H1 (cell line): ENCODE measurements around the gene PTF1A. TPM values are rescaled to one million over a fixed set of nuclear protein-coding genes. Genes with fewer than 3 reads are reported as not detected.
A peak's percentile ranks its signal among the peaks of the same experiment; 100 is the strongest.

ENCODE experiments used
- CTCF ChIA-PET: fragments of 300-600 bp; sonication (Branson Sonifier 250); formaldehyde crosslinking; loops from one replicate; lab custom pipeline; 2021; ENCODE audit not compliant: partially characterized antibody; lab: Charles Lee
- POLR2A ChIA-PET: fragments of 300-600 bp; sonication (Branson Sonifier 250); formaldehyde crosslinking; loops from one replicate; lab custom pipeline; 2021; ENCODE audit warnings: inconsistent platforms; ENCODE audit not compliant: partially characterized antibody; lab: Charles Lee
- DNase-seq, 2 experiments: peaks; one replicate each; pipeline versions ENCODE4 v3.0.0 to v3.0.0-alpha.2; 2010 to 2022; ENCODE audit warnings: low spot score in 2 of 2, low read depth in 1 of 2, mixed read lengths in 1 of 2
- FAIRE-seq: peaks from 2 replicates; lab custom pipeline; 2011; peaks lifted over from hg19 to GRCh38; lab: Jason Lieb, UNC
- H2AFZ ChIP-seq: 2 replicates; pipeline ENCODE4 v1.8.1; 2012; ENCODE audit warnings: low read length, inconsistent platforms
- H2AK5ac ChIP-seq: 2 replicates; pipeline ENCODE4 v1.6.1; 2013; ENCODE audit warnings: low read depth, low read length
- H2BK120ac ChIP-seq: replicated peaks from 2 replicates; pipeline ENCODE3; 2013; ENCODE audit warnings: low read depth, low read length, inconsistent platforms
- H2BK12ac ChIP-seq: 2 replicates; pipeline ENCODE4 v1.6.1; 2013; ENCODE audit warnings: low read depth, low read length
- H2BK15ac ChIP-seq: 2 replicates; pipeline ENCODE4 v1.6.1; 2013; ENCODE audit warnings: low read length
- H2BK20ac ChIP-seq: 2 replicates; pipeline ENCODE4 v1.6.1; 2013; ENCODE audit warnings: low read length
- H2BK5ac ChIP-seq: 2 replicates; pipeline ENCODE4 v1.6.1; 2013; ENCODE audit warnings: low read depth, low read length
- H3K14ac ChIP-seq: 2 replicates; pipeline ENCODE4 v1.6.1; 2013; ENCODE audit warnings: inconsistent platforms; ENCODE audit not compliant: insufficient read length
- H3K18ac ChIP-seq: 2 replicates; pipeline ENCODE4 v1.6.1; 2013; ENCODE audit warnings: low read length; ENCODE audit errors: extremely low read depth
- H3K23ac ChIP-seq: 2 replicates; pipeline ENCODE4 v1.6.1; 2013; ENCODE audit warnings: inconsistent platforms; ENCODE audit not compliant: insufficient read length
- H3K23me2 ChIP-seq: 2 replicates; pipeline ENCODE4 v1.6.1; 2013; ENCODE audit warnings: low read depth, low read length
- H3K27ac ChIP-seq: 2 replicates; pipeline ENCODE4 v1.6.1; 2011; ENCODE audit warnings: low read depth, low read length, inconsistent platforms
- H3K27me3 ChIP-seq, 4 experiments: replicated peaks in 1 of 4; 1 replicate in 1 of 4; 2 replicates in 3 of 4; pipeline versions ENCODE4 v1.6.1 to v1.8.1; 2011 to 2013; ENCODE audit warnings: low read length in 3 of 4, mild to moderate bottlenecking in 3 of 4, inconsistent platforms in 2 of 4, mixed read lengths in 2 of 4, moderate library complexity in 1 of 4; ENCODE audit not compliant: control insufficient read depth in 3 of 4, insufficient read depth in 3 of 4; ENCODE audit errors: extremely low read depth in 1 of 4
- H3K36me3 ChIP-seq, 4 experiments: 2 replicates each; pipeline versions ENCODE4 v1.6.1 to v1.8.1; 2011 to 2013; ENCODE audit warnings: mild to moderate bottlenecking in 4 of 4, low read length in 3 of 4, moderate library complexity in 2 of 4, control low read depth in 1 of 4, inconsistent platforms in 1 of 4; ENCODE audit not compliant: insufficient read depth in 4 of 4, control insufficient read depth in 2 of 4
- H3K4ac ChIP-seq: replicated peaks from 2 replicates; pipeline ENCODE3; 2013; ENCODE audit warnings: low read length, low read depth, mixed read lengths, inconsistent platforms; ENCODE audit not compliant: insufficient read length
- H3K4me1 ChIP-seq, 4 experiments: replicated peaks in 1 of 4; 1 replicate in 1 of 4; 2 replicates in 3 of 4; pipeline versions ENCODE4 v1.6.1 to v1.8.1; 2011 to 2013; ENCODE audit warnings: low read length in 3 of 4, inconsistent platforms in 2 of 4, mixed read lengths in 1 of 4; ENCODE audit not compliant: insufficient read depth in 4 of 4, control insufficient read depth in 3 of 4
- H3K4me2 ChIP-seq, 2 experiments: 2 replicates each; pipeline versions ENCODE4 v1.6.1 to v1.8.1; 2011 to 2013; ENCODE audit warnings: low read depth in 2 of 2, low read length in 2 of 2, control low read depth in 1 of 2, inconsistent platforms in 1 of 2, mild to moderate bottlenecking in 1 of 2; ENCODE audit not compliant: insufficient read depth in 1 of 2
- H3K4me3 ChIP-seq, 4 experiments: fragments of 200-600, 300-600 bp in 1 of 4; sonication (generic), shearing (Covaris generic), sonication (Bioruptor Twin) in 1 of 4; 2 replicates each; pipeline versions ENCODE4 v1.5.1 to v1.8.1; 2011 to 2016; ENCODE audit warnings: low read length in 4 of 4, low read depth in 3 of 4, control low read depth in 2 of 4, inconsistent platforms in 2 of 4, mild to moderate bottlenecking in 2 of 4, mixed read lengths in 1 of 4, moderate library complexity in 1 of 4; ENCODE audit not compliant: insufficient read depth in 2 of 4; ENCODE audit errors: extremely low read depth in 1 of 4
- H3K56ac ChIP-seq: replicated peaks from 2 replicates; pipeline ENCODE3; 2013; ENCODE audit warnings: low read depth, mild to moderate bottlenecking, mixed read lengths, low read length, inconsistent platforms; ENCODE audit not compliant: insufficient read length
- H3K79me1 ChIP-seq: 2 replicates; pipeline ENCODE4 v1.6.1; 2013; ENCODE audit warnings: low read depth, low read length, control low read depth
- H3K79me2 ChIP-seq, 2 experiments: 2 replicates each; pipeline versions ENCODE4 v1.6.1 to v1.8.1; 2012 to 2013; ENCODE audit warnings: low read length in 2 of 2, mild to moderate bottlenecking in 2 of 2, inconsistent platforms in 1 of 2; ENCODE audit not compliant: insufficient read depth in 2 of 2, control insufficient read depth in 1 of 2
- H3K9ac ChIP-seq, 4 experiments: replicated peaks in 1 of 4; 1 replicate in 1 of 4; 2 replicates in 3 of 4; pipeline versions ENCODE4 v1.6.1 to v1.8.1; 2011 to 2013; ENCODE audit warnings: low read depth in 3 of 4, low read length in 3 of 4, control low read depth in 2 of 4, mild to moderate bottlenecking in 2 of 4, moderate library complexity in 2 of 4, inconsistent platforms in 1 of 4; ENCODE audit errors: extremely low read depth in 1 of 4
- H3K9me3 ChIP-seq, 2 experiments: 2 replicates each; pipeline versions ENCODE4 v1.6.1 to v1.8.1; 2012 to 2013; ENCODE audit warnings: mild to moderate bottlenecking in 2 of 2, moderate library complexity in 2 of 2, control low read depth in 1 of 2, inconsistent platforms in 1 of 2, low read depth in 1 of 2, low read length in 1 of 2, mixed read lengths in 1 of 2; ENCODE audit not compliant: insufficient read depth in 2 of 2
- H4K20me1 ChIP-seq, 2 experiments: replicated peaks in 1 of 2; 2 replicates each; pipeline versions ENCODE3 to v1.8.1; 2011 to 2013; ENCODE audit warnings: inconsistent platforms in 2 of 2, low read length in 2 of 2, mild to moderate bottlenecking in 1 of 2; ENCODE audit not compliant: insufficient read depth in 2 of 2, control insufficient read depth in 1 of 2
- H4K5ac ChIP-seq: 2 replicates; pipeline ENCODE4 v1.6.1; 2013; ENCODE audit warnings: low read length, low read depth, mixed read lengths, inconsistent platforms; ENCODE audit not compliant: insufficient read length
- H4K8ac ChIP-seq: 2 replicates; pipeline ENCODE4 v1.8.0; 2013; ENCODE audit warnings: mild to moderate bottlenecking, moderate library complexity, low read length, inconsistent platforms; ENCODE audit not compliant: insufficient read depth; ENCODE audit errors: extremely low read depth
- H4K91ac ChIP-seq: replicated peaks from 2 replicates; pipeline ENCODE3; 2013; ENCODE audit warnings: low read length, mixed read lengths, inconsistent platforms; ENCODE audit not compliant: insufficient read length
- WGBS, 2 experiments: shearing (Covaris generic) in 1 of 2; methylation state at CpG; one replicate each; pipeline versions ENCODE4 v1.1.6 to v1.1.7; 2013 to 2015; ENCODE audit warnings: low lambda C conversion rate in 2 of 2, mixed read lengths in 2 of 2, inconsistent platforms in 1 of 2, low coverage in 1 of 2, missing lambda C conversion rate in 1 of 2; ENCODE audit not compliant: insufficient replicate concordance in 2 of 2, insufficient coverage in 1 of 2, insufficient read length in 1 of 2; ENCODE audit errors: extremely low coverage in 1 of 2, missing lambda C conversion rate in 1 of 2; 5-methylcytosine and 5-hydroxymethylcytosine counted together
- polyA plus RNA-seq, 7 experiments: library from polyadenylated mRNA; depleted of rRNA in 3 of 7; stranded (reverse) in 5 of 7; unstranded in 2 of 7; fragments of >200 nt in 5 of 7; fragments of 200-250 nt in 2 of 7; gene quantifications; 1 replicate in 5 of 7; 2 replicates in 1 of 7; 4 replicates in 1 of 7; pipeline versions ENCODE4 v1.2.1 to v1.2.3, GENCODE V29; 2011 to 2013; ENCODE audit warnings: missing spikeins in 2 of 7, mixed read lengths in 2 of 7
- total RNA-seq: library from RNA; stranded (reverse); fragmentation: NEBNext Ultra II Directional; extraction: Animal tissue kit (Norgen Biotek cat#: 25700); gene quantifications from 2 replicates; pipeline ENCODE4 v1.2.1, GENCODE V29; 2021

The PTF1A gene
- total and polyA plus RNA-seq, 2 of the 8 experiments (the other 6 are each of a cell fraction or from before 2014, with no cell fraction given), result not detected

- H3K79me1 ChIP-seq, result no peaks in the 10 kb centered on the region
- H3K14ac ChIP-seq, result no peak overlapping the region
- H4K8ac ChIP-seq, result no peak overlapping the region
- H3K4me3 ChIP-seq, result peak overlapping the region in 1 of 4 experiments; percentile 32; a peak in 3 of 8 replicates
- ChIA-PET CTCF (interaction anchor here (0.6 to 1.6 kb wide), 8 partner anchors 10 to 585 kb away, joined by 3 to 4 read pairs (median 3); no protein-coding TSS in a partner anchor), POLR2A (no interaction called here)
- DNase-seq (peak in 1 of 2 experiments; percentile 57), FAIRE-seq (no peak)
- H3K56ac ChIP-seq, result no peak overlapping the region
- H4K91ac ChIP-seq, result no peak overlapping the region
- H3K9me3 ChIP-seq, result no peaks in the 10 kb centered on the region
- H2BK15ac ChIP-seq, result no peak overlapping the region
- no peak overlapping the region for H3K23ac ChIP-seq
- no peaks in the 10 kb centered on the region for H3K79me2 ChIP-seq
- H3K27me3 ChIP-seq, result peaks cover 60 to 74% (median 70%) of the 10 kb centered on the region in 4 experiments
- H2BK20ac ChIP-seq, result no peak overlapping the region
- no peak overlapping the region for H2BK120ac ChIP-seq
- H2BK5ac ChIP-seq, result no peak overlapping the region
- no peak overlapping the region for H3K27ac ChIP-seq
- H3K18ac ChIP-seq, result no peak overlapping the region
- no peak overlapping the region for H2AFZ ChIP-seq
- H3K36me3 ChIP-seq, result no peaks in the 10 kb centered on the region; a peak in 1 of 8 replicates
- H4K20me1 ChIP-seq, result peaks cover 4 to 15% of the 10 kb centered on the region in 2 experiments
- H3K4me2 ChIP-seq, result peak overlapping the region; percentile 20 to 43
- no peak overlapping the region for H4K5ac ChIP-seq
- H3K4me1 ChIP-seq, result peaks cover 0 to 23% (median 13%) of the 10 kb centered on the region in 4 experiments
- H3K9ac ChIP-seq, result no peak overlapping the region
- no peak overlapping the region for H3K4ac ChIP-seq
- H2BK12ac ChIP-seq, result no peak overlapping the region
- no peak overlapping the region for H2AK5ac ChIP-seq
- WGBS, 2 experiments, result 12% methylated on average over 29 of the region's 29 CpGs; no CpG with 5 or more reads in 1 of the 2 experiments
- peaks cover 5% of the 10 kb centered on the region; the same call in 1 of the 2 replicates for H3K23me2 ChIP-seq
Observed at GRCh38 chr10:23203369-23204325, 11.5 kb downstream of the PTF1A start.
